Thoracic aorta (tissue), 2 donors: Measurements from ENCODE around the gene SYK. TPM values are rescaled to one million over a fixed set of nuclear protein-coding genes. Genes with fewer than 3 reads are reported as not detected.

Experiments
- ATAC-seq: fragments of 150-250 bp; one replicate; pipeline ENCODE4 v1.8.0; 2017; ENCODE audit warnings: low read depth; ENCODE audit not compliant: insufficient number of reproducible peaks, low FRiP score
- DNase-seq: peaks from one replicate; pipeline ENCODE4 v3.0.0-alpha.2; 2020; ENCODE audit warnings: low spot score
- H3K27ac ChIP-seq, 2 donors: fragments of 200-600 bp; sonication (generic); 1 replicate in 1 of 2; 2 replicates in 1 of 2; pipeline ENCODE4 v1.5.1; 2016; ENCODE audit warnings: mild to moderate bottlenecking in 2 of 2, moderate library complexity in 2 of 2
- H3K27me3 ChIP-seq: fragments of 200-600 bp; sonication (generic); replicated peaks from 2 replicates; pipeline ENCODE4 v1.6.0; 2016; ENCODE audit warnings: mild to moderate bottlenecking; ENCODE audit not compliant: insufficient read depth
- H3K36me3 ChIP-seq: fragments of 200-600 bp; sonication (generic); one replicate; pipeline ENCODE4 v1.5.1; 2016
- H3K4me1 ChIP-seq, 2 donors: fragments of 200-600 bp; sonication (generic); 1 replicate in 1 of 2; 2 replicates in 1 of 2; pipeline versions ENCODE4 v1.5.1 to v1.6.0; 2016; ENCODE audit warnings: low read depth in 2 of 2, mild to moderate bottlenecking in 1 of 2; ENCODE audit not compliant: control insufficient read depth in 1 of 2
- H3K4me3 ChIP-seq: fragments of 200-600 bp; sonication (generic); 2 replicates; pipeline ENCODE4 v1.5.1; 2016; ENCODE audit warnings: mild to moderate bottlenecking
- H3K9me3 ChIP-seq: fragments of 200-600 bp; sonication (generic); 2 replicates; pipeline ENCODE4 v1.5.1; 2016
- total RNA-seq, 2 donors: library from RNA; depleted of rRNA; stranded (reverse); fragments of >200 nt; gene quantifications; one replicate each; pipeline versions ENCODE4 v1.1.0 to v1.2.3, GENCODE V29; 2016
- TF ChIP-seq, protein P1 (sequence below): fragments of 200-600 bp; sonication (generic); IDR thresholded peaks from one replicate; pipeline ENCODE4 v1.5.1; 2019; ENCODE audit warnings: antibody characterized with exemption

Gene SYK
- total RNA-seq, 2 donors from 2014 or later, result 18.1 to 23.3 TPM

DNA sequence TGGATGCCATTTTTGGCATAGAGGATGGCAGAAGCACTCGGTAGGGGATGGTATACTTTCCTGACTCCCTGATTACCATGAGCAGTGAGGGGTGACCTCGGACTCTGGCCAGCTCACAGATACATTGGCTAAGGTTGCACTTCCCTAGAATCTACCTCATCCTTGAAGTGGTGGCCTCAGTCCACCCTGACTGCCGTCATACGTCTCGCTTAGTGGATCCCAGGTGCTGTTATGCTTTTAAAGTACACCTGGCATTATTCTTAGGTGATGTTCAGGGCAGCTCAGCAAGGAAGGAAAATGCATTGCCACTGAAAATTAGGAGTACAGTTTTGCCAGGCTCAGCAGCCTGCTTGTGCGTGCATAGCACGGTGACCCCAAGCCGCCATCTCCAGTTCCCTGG, 87.3 kb downstream of the SYK start:
- DNase-seq (no peak), ATAC-seq (no peak)
- H3K4me1 ChIP-seq, result no peaks in the 10 kb centered on the region
- H3K27ac ChIP-seq, result no peak overlapping the region
- H3K27me3 ChIP-seq, result no peaks in the 10 kb centered on the region
- H3K4me3 ChIP-seq, result no peak overlapping the region
- TF ChIP-seq, protein P1, sequence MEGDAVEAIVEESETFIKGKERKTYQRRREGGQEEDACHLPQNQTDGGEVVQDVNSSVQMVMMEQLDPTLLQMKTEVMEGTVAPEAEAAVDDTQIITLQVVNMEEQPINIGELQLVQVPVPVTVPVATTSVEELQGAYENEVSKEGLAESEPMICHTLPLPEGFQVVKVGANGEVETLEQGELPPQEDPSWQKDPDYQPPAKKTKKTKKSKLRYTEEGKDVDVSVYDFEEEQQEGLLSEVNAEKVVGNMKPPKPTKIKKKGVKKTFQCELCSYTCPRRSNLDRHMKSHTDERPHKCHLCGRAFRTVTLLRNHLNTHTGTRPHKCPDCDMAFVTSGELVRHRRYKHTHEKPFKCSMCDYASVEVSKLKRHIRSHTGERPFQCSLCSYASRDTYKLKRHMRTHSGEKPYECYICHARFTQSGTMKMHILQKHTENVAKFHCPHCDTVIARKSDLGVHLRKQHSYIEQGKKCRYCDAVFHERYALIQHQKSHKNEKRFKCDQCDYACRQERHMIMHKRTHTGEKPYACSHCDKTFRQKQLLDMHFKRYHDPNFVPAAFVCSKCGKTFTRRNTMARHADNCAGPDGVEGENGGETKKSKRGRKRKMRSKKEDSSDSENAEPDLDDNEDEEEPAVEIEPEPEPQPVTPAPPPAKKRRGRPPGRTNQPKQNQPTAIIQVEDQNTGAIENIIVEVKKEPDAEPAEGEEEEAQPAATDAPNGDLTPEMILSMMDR, result no peak
- H3K9me3 ChIP-seq, result no peaks in the 10 kb centered on the region
- H3K36me3 ChIP-seq, result no peaks in the 10 kb centered on the region

DNA sequence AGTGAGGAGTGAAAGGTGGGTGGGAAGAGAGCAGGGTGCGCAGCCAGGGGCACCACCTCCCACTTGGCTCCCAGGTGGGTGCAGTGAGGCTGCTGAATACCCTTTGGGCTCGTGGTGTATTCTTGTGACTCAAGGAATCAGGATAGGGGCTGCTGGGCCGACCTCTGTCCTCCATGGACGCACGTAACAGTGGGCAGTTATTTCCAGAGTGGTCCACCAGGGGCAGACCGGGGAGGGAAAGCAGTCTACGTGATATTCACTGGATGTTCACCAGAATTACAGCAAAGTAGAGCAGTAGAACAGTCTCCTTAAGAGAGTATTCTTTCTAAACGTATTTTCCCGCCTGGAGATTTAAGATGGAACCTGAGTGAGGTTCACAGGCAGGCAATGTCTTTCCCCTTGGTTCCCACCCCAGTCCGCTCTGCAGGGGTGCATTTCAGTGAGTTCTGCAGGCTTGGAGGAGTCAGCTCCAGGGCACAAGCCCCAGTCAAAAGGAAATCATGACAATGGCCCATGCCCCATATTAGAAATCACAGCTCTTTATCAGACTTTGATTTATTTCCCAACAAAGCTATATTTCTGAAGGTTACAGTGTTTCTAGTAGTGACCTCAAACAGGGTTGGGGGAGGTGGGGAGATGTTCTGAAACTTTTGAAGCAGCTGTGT, 88.7 kb downstream of the SYK start:
- H3K9me3 ChIP-seq, result no peaks in the 10 kb centered on the region

DNA sequence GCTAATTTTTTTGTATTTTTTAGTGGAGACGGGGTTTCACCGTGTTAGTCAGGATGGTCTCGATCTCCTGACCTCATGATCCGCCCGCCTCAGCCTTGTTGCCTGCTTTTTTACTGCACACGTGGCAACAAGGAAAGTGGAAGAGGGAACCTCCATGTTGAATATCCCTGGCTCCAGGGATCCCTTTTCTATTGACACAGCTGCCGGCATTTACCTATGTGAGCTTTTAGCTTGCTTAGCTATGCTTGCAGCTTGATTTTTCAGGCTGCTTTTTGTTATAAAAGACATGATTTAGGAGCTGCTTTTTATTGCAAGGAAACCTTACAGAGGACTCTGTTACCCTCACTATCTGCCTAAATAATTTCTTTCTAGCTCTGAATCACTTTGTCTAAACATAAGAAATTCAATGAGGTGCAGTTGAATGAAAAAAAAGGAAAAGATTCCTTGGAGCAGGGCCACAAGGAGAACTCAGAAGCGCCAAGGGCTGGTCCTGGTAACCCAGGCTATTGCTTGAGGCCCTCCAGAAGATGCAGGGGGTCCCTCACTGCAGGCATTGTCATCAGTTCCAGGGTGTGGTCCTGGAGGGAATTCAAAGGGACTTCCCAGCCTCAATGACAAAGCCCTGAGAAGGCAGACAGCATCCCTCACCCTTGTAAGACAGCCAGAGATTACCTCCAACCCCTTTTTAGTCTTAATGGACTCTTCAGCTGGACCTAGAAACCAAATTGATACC, 89.9 kb downstream of the SYK start:
- TF ChIP-seq, protein P1, result no peak

More for the DNA sequence above, 88.7 kb downstream of the SYK start:
- no peaks in the 10 kb centered on the region for H3K36me3 ChIP-seq
- TF ChIP-seq, protein P1, result no peak
- no peaks in the 10 kb centered on the region for H3K4me1 ChIP-seq
- H3K27me3 ChIP-seq, result no peaks in the 10 kb centered on the region
- ATAC-seq, result no peak
- no peak for DNase-seq
- no peak overlapping the region for H3K4me3 ChIP-seq
- no peak overlapping the region for H3K27ac ChIP-seq

DNA sequence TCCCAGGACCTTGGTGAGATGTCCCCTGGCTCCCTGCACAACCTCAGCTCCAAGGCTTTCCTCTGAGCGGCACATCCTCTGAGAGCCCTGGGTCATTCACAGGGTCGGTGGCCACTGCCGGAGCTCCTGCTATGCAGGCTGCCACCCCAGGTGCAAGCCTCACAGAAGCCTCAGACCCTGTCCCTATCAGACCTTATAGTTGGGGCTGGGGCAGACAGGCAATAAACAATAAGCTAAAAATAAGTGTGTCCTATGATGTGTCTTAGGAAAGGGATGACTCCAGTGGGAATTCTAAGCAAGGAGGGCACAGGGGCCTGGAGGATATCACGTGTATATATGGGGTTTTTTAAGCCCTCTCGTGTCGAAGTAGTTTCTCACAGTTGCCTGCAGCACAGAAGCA, 91.3 kb downstream of the SYK start:
- DNase-seq, result no peak
- Histone ChIP-seq H3K4me3 (no peak overlapping the region), H3K4me1 (no peaks in the 10 kb centered on the region), H3K27ac (no peak overlapping the region), H3K27me3 (no peaks in the 10 kb centered on the region), H3K36me3 (no peaks in the 10 kb centered on the region), H3K9me3 (no peaks in the 10 kb centered on the region)
- TF ChIP-seq, protein P1, result no peak
- ATAC-seq, result no peak

More for the DNA sequence above, 89.9 kb downstream of the SYK start:
- H3K4me3 ChIP-seq, result no peak overlapping the region
- no peaks in the 10 kb centered on the region for H3K4me1 ChIP-seq
- no peaks in the 10 kb centered on the region for H3K27me3 ChIP-seq
- no peaks in the 10 kb centered on the region for H3K9me3 ChIP-seq
- DNase-seq (no peak), ATAC-seq (no peak)
- H3K27ac ChIP-seq, result no peak overlapping the region
- no peaks in the 10 kb centered on the region for H3K36me3 ChIP-seq

DNA sequence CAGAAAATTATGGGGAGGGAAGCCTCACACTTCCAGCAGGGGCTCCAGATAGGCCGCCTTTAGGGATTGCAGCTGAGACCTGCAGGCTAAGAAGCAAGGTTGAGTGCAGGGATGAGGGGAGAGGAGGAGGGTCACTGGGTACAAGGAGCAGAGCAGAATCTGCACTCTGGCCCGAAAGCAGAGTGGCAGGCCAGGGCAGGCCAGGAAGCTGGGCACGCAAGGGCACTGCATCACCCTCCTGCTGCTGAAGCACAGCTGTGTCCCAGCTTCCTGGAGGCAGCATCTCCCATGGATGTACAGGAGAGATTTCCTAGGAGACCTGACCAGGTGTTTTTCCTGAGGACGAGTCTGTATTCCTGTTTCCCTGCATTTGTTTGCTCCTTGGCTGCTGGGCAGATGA, 92.1 kb downstream of the SYK start:
- no peak for ATAC-seq
- Histone ChIP-seq H3K9me3 (no peaks in the 10 kb centered on the region), H3K27me3 (no peaks in the 10 kb centered on the region), H3K27ac (no peak overlapping the region), H3K4me1 (no peaks in the 10 kb centered on the region), H3K4me3 (no peak overlapping the region), H3K36me3 (no peaks in the 10 kb centered on the region)
- TF ChIP-seq, protein P1, result no peak
- no peak for DNase-seq
